ENCODE data around the gene ABHD11.
"Not testable (repeated sequence)": the region's sequence is repeated elsewhere in the genome, so short reads cannot be mapped to it uniquely, and the experiment has no call there.

The ABHD11 gene, protein sequence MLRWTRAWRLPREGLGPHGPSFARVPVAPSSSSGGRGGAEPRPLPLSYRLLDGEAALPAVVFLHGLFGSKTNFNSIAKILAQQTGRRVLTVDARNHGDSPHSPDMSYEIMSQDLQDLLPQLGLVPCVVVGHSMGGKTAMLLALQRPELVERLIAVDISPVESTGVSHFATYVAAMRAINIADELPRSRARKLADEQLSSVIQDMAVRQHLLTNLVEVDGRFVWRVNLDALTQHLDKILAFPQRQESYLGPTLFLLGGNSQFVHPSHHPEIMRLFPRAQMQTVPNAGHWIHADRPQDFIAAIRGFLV

DNA sequence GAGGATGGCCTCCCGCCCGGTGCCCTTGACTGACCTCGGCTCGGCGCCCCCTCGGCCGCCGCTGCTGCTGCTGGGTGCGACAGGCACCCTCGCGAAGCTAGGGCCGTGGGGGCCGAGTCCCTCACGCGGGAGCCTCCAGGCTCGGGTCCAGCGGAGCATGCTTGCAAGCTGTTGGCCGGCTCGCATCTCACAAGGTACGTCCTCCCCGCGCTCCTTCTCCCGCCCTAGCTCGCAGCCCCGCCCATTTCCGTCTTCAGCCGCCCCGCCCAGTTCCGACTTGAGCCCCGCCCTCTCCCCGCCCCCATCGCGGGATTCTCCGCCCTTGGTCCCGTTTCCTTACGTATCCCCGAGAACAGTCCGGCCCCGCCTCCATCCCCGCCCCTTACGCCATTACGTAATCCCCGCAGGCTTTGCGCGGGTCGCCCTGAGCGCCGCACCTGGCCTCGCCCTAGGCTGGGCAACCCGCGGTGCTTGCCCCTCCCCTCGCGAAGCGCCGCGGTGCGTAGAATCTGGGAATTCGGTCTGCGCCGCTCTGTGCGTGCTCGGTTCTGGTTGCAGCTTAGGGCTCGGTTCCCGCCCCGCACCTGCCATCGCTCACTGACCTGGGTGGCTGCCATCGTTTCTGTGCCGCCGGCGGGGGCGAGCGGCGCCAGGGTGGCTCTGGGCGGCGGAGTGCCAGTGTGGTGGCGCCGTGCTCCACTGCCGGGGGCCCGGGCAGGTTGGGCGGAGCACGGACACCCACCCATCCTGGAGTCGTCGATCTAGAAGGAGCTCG is at the start of gene ABHD11:
Gene ABHD11 (minus strand): TSS at position 191 of the 775 bp plus-strand sequence. CDS start 32 bp downstream, at position 159.
- DNase-seq = peak; percentile 100

DNA sequence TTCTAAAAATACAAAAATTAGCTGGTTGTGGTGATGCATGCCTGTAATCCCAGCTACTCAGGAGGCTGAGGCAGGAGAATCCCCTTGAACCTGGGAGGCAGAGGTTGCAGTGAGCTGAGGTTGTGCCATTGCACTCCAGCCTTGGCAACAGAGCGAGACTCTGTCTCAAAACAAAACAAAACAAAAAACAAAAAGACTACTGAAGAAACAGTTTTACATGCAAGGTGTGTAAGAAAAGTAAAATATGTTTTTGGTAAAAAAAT is 49.1 kb upstream of the ABHD11 start:
- DNase-seq = not testable (repeated sequence)

DNA sequence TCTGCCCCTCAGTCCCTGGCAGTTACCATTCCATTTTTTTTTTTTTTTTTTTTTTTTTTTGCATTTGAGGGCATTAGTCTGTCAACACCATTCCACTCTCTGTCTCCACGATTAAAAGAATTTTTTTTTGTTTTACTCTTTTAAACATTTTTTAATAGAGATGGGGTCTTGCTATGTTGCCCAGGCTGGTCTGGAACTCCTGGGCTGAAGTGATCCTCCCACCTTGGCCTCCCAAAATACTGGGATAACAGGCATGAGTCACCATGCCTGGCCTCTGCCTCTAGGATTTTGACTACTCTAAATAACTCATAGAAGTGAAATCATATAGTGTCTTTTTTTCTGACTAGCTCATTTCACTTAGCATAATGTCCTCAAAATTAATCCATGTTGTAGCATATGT is 48.0 kb upstream of the ABHD11 start:
- DNase-seq = no peak

DNA sequence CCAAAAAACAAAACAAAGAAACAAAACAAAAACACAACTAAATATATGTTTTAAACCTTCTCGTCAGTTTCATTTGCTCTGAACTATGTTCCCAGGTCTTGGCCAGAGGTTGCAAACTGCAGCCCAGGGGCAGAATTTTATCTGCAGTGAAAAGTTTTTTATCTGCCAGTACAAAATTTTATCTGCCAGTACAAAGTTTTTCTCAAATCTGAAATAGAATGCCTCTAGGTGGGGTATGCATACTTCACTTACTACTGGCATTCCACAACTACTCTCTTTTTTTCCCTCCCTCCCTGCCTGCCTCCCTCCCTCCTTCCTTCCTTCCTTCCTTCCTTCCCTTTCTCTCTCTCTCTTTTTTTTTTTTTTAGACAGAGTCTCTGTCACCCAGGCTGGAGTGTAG is 40.9 kb upstream of the ABHD11 start:
- no peak for DNase-seq

DNA sequence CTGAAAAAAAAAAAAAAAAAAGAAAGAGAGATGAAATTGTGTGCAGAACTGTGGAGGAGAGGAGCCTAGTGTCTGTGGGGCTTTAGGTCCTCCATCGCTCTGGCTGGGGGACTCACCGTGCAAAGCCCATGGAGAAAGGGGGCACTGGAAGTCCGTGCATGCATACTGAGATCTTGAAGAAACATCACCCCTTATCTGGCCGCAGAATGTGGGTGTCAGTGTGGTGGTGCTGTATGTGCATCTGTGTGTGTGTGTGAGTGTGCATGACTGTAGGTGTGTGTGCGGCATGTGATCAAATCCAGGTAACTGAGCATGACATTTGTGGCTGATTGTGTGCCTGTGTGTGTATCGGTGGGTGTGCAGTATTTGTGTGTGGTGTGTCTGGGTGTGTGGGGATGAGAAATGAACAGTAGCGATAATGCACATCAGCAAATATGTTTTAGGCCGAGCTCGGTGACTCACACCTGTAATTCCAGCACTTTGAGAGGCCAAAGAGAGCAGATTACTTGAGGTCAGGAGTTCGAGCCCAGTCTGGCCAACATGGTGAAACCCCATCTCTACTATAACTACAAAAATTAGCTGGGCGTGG is 40.3 kb upstream of the ABHD11 start:
- DNase-seq = no peak

DNA sequence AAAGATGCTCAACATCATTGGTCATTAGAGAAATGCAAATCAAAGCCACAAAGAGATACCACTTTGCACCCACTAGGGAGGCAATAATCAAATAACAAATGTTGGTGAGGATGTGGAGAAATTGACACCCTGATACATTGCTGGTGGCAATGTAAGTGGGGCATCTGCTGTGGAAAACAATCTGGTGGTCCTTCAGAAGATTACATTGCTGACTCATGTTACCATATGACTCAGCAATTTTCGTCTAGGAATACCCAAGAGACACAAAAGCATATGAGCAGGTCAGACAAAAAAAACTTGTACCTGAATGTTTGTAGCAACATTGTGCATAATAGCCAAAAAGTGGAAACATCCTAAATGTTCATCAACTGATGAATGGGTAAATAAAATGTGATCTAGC is 36.3 kb upstream of the ABHD11 start:
- DNase-seq = no peak

DNA sequence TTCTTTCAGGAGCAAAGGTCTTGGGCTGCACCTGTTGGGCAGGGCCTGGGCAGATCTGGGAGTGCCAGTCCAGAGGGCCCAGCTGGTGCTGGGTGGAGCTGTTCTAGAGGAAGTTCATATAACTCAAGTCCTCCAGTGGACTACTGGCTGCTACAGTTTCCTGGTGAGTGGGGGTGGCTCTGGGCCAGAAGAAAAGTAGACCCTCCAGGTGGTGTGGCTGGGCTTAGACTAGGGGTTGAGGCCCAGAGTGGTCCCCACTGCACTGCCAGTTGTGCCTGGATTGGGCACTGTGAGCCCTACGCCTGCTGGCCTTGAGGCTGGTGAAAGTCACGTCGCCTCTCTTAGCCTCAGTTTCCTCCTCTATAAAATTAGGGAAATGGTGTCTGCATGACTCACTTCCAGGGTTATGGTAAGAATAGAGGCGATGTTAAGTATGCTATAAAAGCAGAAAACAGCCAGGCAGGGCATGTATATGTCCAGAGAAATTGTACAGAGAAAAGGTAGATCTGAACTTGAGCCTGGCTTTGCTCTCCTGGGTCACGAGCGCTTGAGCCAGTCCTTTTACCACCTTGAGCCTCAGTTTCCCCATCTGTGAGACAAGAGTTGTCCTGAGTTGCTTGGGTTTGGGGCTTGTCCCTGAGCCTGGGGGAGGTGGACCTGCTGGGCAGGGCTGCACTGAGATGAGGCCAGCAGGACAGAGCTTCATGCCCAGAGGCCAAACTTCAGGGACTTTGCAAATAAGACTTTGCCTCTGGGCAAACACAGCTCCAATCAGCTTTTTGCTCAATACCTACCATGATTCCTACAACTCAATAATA is 35.3 kb upstream of the ABHD11 start:
- no peak for DNase-seq

DNA sequence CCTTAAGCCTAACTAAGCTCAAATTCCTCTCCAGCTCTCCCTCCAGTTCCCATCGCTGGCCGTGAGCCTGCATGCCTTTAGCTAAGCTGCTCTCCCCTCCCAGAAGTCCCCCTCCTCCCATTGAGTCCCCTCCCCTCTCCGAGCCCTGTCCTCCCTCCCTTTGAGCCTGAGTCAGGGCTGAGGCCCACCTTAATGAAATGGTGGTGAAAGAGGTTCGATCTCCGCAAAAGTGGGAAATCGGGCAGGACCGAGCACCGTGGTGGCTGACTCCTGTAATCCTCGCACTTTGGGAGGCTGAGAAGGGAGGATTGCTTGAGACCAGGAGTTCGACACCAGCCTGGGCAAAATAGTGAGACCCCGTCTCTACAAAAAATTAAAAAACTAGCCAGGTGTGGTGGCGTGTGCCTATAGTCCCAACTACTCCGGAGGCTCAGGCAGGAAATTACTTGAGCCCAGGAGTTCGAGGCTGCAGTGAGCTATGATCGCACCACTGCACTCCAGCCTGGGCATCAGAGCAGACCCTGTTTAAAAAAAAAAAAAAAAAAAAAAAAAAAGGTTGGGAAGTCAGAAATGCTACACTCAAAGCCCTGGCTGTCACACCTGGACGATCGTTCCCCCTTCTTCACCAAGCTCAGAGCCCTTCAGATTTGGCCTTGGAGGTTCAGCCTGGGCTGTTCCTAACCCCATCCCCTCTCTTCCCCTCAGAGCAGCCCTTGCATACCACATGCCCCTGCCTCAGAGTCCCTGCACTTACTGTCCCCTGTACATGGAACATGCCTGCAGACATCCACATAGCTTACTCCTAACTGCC is 32.5 kb upstream of the ABHD11 start:
- no peak for DNase-seq

DNA sequence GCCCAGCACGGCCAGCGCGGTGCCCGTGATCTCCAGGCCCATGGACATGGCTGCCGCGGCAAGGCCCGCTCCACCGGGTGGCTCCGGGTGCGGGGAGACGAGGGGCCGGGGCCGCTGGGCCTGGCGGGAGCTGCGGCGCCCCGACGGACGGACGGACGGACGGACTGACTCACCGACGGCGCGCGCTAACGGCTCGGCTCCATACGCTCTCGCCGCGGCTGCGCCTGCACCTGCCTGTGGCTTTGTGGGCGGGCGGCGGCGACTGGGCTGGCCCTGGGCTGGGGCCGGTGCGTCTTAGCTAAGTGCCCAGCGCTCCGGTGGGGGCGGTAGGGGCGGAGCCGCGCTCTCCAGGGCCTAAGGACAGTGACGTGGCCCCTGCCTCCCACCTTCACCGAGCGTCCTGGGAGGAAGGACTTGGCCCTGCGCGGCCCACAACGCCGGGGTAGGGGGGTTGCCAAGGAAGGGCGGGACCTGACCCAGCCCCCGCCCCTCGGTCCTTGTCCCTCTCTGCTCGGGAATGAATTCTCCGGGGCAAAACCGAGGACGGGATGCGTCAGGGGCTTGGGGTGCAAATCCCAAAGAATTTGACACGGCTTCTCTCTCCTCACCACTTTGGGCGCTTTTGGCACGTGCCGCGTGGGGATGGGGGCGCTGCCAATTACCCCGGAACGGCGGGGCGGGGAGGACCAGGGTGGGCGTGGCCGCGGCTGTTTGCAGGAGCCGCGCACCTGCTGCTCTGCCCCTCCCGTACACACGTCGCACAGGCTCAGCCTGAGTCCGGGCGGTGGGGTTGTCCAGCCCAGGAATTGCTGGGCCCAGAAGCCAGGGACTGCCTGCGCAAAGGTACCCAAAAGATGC is 31.6 kb upstream of the ABHD11 start, which contains the start of gene CLDN3:
Gene CLDN3 (minus strand): TSS at position 269 of the 858 bp plus-strand sequence. CDS start 221 bp downstream, at position 48.
- no peak for DNase-seq

DNA sequence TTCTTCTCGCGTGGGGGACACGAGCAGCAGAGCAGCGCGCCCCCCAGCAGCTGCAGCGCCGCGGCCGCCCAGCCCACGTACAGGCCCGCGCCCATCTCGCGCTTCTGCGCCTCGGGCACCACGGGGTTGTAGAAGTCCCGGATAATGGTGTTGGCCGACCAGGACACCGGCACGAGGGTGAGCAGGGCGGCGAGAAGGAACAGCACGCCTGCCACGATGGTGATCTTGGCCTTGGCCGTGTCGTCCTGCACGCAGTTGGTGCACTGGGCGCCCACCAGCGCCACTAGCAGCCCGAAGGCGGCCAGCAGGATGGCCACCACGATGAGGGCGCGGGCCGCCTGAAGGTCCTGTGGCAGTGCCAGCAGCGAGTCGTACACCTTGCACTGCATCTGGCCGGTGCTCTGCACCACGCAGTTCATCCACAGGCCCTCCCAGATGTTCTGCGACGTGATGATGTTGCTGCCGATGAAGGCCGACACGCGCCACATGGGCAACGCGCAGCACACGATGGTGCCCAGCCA is 30.9 kb upstream of the ABHD11 start:
- DNase-seq = no peak

DNA sequence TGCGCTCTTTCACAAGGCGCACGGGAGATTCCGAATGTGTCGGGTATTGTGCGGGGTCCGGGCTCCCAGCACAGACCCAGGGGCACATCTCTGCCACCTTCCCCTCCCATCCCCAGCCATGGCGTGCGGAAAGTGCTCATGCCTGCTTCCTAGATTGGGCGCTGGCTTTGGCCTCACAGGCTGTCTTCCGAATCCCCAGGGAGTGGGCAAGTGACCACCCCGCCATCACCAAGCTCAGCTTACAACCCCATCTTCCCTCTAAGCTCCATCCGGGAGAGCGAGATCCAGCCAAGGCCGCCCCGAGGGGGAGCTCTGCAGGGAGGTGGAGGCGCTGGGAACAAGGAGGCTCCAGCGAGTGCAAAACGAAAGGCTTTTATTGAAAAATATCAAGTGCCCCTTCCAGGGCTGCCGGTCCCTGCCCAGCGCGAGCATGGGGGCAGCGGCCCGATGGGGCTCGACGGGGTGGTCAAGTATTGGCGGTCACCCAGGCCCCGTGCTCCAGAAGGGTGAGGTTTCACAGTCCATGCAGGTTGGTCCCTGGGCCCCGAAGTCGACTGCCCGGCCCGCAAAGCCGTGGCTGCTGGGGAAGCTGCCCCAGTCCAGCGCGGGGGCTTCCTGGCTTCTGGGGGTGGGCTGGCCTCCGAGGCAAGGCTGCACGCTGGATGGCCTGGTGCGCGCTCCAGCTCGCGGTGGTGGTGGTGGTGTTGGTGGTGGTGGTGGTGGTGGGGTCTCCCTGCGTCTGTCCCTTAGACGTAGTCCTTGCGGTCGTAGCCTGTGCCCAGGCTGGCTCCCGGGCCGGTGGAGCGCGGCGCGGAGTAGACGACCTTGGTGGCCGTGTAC is 30.3 kb upstream of the ABHD11 start:
- DNase-seq = no peak

DNA sequence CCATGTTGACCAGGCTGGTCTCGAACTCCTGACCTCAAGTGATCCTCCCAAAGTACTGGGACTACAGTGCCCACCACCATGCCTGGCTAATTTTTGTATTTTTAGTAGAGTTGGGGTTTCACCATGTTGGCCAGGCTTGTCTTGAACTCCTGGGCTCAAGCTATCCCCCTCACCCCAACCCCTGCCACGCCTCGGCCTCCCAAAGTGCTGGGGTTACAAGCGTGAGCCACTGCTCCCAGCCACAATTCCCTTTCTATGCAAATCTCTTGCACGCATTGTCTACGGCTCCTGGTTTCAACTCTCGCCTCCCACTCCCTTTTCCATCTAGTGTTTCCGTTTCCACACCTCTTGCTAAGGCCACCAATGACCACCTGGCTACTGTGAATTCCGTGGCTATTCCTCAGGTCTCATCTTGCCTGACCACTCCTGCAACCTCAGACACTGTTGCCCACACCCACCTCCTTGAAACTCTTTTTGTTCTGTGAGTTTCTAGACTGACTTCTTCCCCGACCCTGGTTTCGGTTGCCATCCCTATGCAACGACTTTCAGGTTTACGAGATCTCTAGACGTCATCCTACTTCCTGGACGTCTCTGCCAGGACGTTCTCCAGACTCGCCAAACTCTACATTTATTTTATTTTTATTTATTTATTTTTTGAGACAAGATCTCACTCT is 28.1 kb upstream of the ABHD11 start:
- DNase-seq = no peak

DNA sequence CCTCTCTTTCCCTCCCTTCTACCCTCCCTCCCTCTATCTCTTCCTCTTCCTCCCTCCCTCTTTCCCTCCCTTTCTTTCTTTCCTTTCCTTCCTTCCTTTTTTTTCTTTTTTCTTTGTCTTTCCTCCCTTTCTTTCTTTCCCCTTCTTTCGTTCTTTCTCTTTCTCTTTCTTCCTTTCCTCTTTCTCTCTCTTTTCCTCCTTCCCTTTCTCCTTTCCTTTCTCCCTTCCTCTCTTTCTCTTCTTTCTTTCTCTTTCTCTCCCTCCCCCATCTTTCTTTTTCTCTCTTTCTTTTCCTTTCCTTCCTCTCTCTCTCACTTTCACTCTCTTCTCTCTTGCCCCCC is 24.0 kb upstream of the ABHD11 start:
- DNase-seq = no peak

DNA sequence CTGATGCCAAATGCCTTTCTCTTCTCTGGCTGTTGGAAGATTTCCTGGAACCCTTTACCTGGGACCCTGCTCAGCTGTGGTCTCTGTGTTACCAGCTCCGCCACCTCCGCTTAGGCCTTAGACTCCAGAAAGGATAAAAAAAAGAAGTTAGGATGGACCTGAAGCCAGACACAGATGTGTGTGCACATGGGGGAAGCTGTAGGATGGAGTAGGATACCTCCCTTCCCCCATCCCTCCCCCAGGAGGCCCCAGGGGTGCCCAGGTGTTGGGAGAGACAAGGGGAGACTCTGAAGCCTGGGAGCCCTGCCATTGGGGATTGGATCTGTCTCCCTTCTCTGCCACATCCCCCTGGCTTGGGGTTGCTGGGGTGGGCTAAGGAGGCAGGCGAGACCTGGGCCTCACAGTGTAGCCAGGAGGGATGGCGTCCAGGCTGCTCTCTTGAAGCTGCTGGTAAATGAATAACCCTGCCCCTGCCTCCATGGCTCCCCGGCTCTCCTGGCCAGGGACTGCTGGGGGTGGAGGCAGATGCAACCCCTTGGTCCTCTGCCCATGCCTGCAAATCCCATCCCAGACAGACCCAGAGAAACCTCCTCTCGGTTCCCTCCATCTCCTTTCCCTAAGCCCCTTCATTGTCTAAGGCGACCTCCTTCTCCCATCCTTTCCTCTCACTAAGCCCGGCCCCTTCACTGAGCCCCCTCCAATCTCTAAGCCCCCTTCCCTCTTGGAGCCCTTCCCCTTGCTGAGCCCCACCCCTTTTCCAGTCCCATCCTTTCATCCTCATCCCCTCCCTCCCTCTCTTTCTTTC is 23.5 kb upstream of the ABHD11 start:
- DNase-seq = no peak

DNA sequence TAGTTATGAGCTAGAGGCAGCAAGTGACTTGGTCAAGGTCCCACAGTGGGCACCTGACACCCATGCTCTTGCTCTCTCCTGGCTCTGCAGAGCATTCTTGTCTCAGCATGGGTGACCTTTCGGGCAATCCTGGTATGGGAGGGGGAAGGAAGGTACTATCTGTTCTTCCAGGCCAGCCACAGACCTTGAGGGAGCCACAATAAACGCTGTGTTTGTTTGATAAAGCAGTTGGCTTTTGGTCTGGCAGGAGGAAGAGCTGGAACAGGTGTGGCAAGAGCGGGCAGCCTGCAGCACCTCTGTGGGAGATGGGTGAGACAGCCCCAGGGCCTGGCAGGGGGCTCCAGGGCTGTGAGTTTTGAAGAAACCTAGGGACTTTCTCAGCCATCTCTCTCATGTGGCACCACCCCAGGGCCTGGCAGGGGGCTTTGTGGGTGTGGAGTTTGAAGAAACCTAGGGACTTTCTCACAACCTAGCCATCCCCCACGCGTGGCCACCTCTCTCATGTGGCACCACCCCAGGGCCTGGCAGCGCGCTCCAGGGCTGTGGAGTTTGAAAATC is 20.1 kb upstream of the ABHD11 start:
- no peak for DNase-seq

DNA sequence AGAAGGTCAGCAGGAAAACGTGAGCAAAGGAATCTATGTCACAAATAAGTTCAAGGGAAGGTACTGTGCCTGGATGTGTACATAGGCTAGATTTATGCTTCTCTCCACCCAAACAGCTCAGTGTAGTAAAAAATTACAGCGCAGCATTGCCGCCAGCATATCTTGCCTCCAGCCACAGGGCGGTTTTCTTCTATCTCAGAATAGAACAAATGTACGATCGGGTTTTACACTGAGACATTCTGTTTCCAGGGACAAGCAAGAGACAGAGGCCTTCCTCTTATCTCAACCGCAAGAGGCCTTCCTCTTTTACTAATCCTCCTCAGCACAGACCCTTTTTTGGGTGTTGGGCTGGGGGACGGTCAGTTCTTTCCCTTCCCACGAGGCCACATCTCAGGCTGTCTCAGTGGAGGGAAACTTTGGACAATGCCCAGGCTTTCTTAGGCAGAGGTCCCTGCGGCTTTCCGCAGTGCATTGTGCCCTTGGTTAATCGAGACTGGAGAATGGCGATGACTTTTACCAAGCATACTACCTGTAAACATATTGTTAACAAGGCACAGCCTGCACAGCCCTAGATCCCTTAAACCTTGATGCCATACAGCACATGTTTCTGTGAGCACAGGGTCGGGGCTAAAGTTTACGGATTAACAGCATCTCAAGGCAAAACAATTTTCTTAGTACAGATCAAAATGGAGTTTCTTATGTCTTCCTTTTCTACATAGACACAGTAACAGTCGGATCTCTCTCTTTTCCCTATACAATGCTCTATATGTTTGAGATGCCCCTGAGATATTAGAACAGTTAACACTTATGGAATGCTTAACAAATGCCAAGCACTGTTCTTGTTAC is 11.6 kb upstream of the ABHD11 start:
- DNase-seq = no peak

DNA sequence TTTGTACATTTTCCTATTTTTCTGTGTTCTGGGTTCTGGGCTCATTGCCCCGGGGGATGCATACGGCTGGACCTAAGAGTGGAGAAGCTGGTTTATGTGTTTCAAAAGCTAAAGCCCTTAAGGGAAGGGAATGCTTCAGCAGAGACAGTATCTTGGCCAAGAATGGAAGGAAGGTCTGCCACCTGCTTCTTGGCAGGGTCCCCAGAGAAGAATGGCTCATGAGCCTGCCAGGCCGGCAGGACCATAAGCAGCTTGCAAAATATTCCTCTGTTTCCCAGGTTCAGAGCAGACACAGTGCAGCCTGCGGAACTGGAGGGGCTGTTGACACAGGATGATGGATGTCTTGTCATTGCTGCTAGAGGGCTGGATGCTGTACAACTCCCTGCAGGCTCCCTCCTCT is 7.8 kb upstream of the ABHD11 start:
- DNase-seq = no peak

All from activated CD8-positive, alpha-beta memory T cell treated with anti-CD3 and anti-CD28 coated beads for 24 hours (primary cell).